Kidney (tissue), 14 donors: ENCODE data around the gene IL1R1. TPM values are rescaled to one million over a fixed set of nuclear protein-coding genes. Genes with fewer than 3 reads are reported as not detected.

Experiments
- DNase-seq, 5 donors: peaks; one replicate each; pipeline ENCODE4 v3.0.0-alpha.2; 2013 to 2020
- FAIRE-seq: peaks from 2 replicates; lab custom pipeline; 2012; peaks lifted over from hg19 to GRCh38; lab: Jason Lieb, UNC
- H3K27ac ChIP-seq, 2 donors: one replicate each; pipeline ENCODE4 v1.7.0; 2013; ENCODE audit warnings: low read depth in 2 of 2, low read length in 2 of 2, inconsistent platforms in 1 of 2
- H3K27me3 ChIP-seq: one replicate; pipeline ENCODE4 v1.7.1; 2013; ENCODE audit warnings: low read length, inconsistent platforms; ENCODE audit not compliant: control insufficient read depth, insufficient read depth
- H3K36me3 ChIP-seq, 3 donors: one replicate each; pipeline versions ENCODE4 v1.7.0 to v1.7.1; 2013; ENCODE audit warnings: low read length in 3 of 3, control low read depth in 1 of 3, inconsistent platforms in 1 of 3; ENCODE audit not compliant: insufficient read depth in 3 of 3, control insufficient read depth in 2 of 3
- H3K4me1 ChIP-seq, 3 donors: one replicate each; pipeline versions ENCODE4 v1.7.0 to v1.7.1; 2013; ENCODE audit warnings: low read length in 3 of 3, inconsistent platforms in 1 of 3, low read depth in 1 of 3; ENCODE audit not compliant: control insufficient read depth in 2 of 3, insufficient read depth in 2 of 3
- H3K4me3 ChIP-seq, 3 donors: one replicate each; pipeline versions ENCODE4 v1.7.0 to v1.8.1; 2013; ENCODE audit warnings: low read length in 3 of 3, control low read depth in 1 of 3, inconsistent platforms in 1 of 3
- H3K9ac ChIP-seq, 3 donors: one replicate each; pipeline versions ENCODE4 v1.7.0 to v1.7.1; 2013; ENCODE audit warnings: low read length in 3 of 3, control low read depth in 1 of 3, inconsistent platforms in 1 of 3
- H3K9me3 ChIP-seq, 3 donors: one replicate each; pipeline versions ENCODE4 v1.7.0 to v1.7.1; 2013; ENCODE audit warnings: low read length in 3 of 3, control low read depth in 1 of 3, inconsistent platforms in 1 of 3; ENCODE audit not compliant: control insufficient read depth in 2 of 3, insufficient read depth in 1 of 3
- CTCF ChIP-seq: IDR thresholded peaks from 3 replicates; pipeline ENCODE4 v1.5.1; 2012; ENCODE audit warnings: mild to moderate bottlenecking, moderate library complexity, borderline replicate concordance; ENCODE audit not compliant: insufficient read depth; ENCODE audit errors: extremely low read depth
- intact Hi-C: fragments of 100-400 bp; cut with DNase I; formaldehyde crosslinking; loops from one replicate; pipeline ENCODE4 v1.11.1; 2022
- polyA plus RNA-seq: library from polyadenylated mRNA; stranded (reverse); fragments of 350-450 nt; fragmentation: Illumina TruSeq; extraction: RNeasy Lipid Tissue Mini Kit (QIAGEN cat#74804); gene quantifications from one replicate; pipeline ENCODE4 v1.2.3, GENCODE V29; 2014; ENCODE audit warnings: low read depth, low replicate concordance; ENCODE audit not compliant: insufficient read depth
- total RNA-seq: library from RNA; stranded (reverse); fragmentation: NEBNext Ultra II Directional; extraction: Animal tissue kit (Norgen Biotek cat#: 25700); gene quantifications from one replicate; pipeline ENCODE4 v1.2.1, GENCODE V29; 2021
- donor health status: control.
- donor health status: control.
- donor health status: control.
- donor health status: control.
- donor health status: control.
- donor health status: DM: yes; HTN: yes; CAD: no.
- donor health status: Normal renal cell carcinoma (clear cell type).

The IL1R1 gene
- total and polyA plus RNA-seq, 2 donors from 2014 or later: 24.6 to 95.9 TPM

GRCh38 chr2:102126169-102126568 lies 16.4 kb upstream of the IL1R1 start:
- intact Hi-C loops: no loop called here
- H3K9ac ChIP-seq: no peak overlapping the region
- H3K9me3 ChIP-seq: no peaks in the 10 kb centered on the region
- no peak for FAIRE-seq
- no peak overlapping the region for H3K27ac ChIP-seq
- no peak overlapping the region for H3K4me3 ChIP-seq
- TF ChIP-seq CTCF: no peak
- DNase-seq: no peak
- H3K27me3 ChIP-seq: no peaks in the 10 kb centered on the region
- no peaks in the 10 kb centered on the region for H3K36me3 ChIP-seq
- peaks cover 0 to 8% (median 0%) of the 10 kb centered on the region in 3 donors for H3K4me1 ChIP-seq

DNA sequence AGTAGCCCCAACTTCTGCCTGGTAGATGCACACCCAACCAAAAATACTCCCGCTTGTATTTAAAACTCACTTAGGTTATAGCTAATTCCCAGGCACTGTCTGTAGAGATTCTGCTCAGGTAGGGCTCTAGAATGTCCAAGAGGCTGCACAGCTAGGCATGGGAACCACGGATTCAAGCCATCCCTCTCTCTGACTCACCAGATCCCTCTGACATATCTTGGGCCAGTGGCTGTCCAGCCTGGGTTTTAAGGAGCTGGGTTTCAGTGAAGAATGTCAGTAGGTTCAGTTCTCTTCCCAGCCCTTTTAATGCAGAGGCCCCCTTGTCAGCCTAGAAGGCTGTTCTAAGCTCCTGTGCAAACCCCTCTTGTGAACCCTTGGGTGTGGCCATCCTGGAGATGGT lies 15.9 kb upstream of the IL1R1 start:
- no peak overlapping the region for H3K9ac ChIP-seq
- peaks cover 0 to 8% (median 0%) of the 10 kb centered on the region in 3 donors for H3K4me1 ChIP-seq
- H3K36me3 ChIP-seq: no peaks in the 10 kb centered on the region
- H3K4me3 ChIP-seq: no peak overlapping the region
- no peak for TF ChIP-seq CTCF
- no peaks in the 10 kb centered on the region for H3K9me3 ChIP-seq
- FAIRE-seq (no peak), DNase-seq (no peak)
- H3K27ac ChIP-seq: no peak overlapping the region
- intact Hi-C loops: no loop called here
- H3K27me3 ChIP-seq: no peaks in the 10 kb centered on the region

- no peak for FAIRE-seq
- DNase-seq: no peak
- H3K9me3 ChIP-seq: no peaks in the 10 kb centered on the region
- no peak overlapping the region for H3K27ac ChIP-seq
- TF ChIP-seq CTCF: no peak
- H3K27me3 ChIP-seq: no peaks in the 10 kb centered on the region
- intact Hi-C loops: no loop called here
- no peaks in the 10 kb centered on the region for H3K4me1 ChIP-seq
- no peaks in the 10 kb centered on the region for H3K36me3 ChIP-seq
- no peak overlapping the region for H3K9ac ChIP-seq
- H3K4me3 ChIP-seq: no peak overlapping the region
Observed at GRCh38 chr2:102129082-102129481, 13.5 kb upstream of the IL1R1 start.
